ENCODE data around the gene GPBAR1.

- TF ChIP-seq ZNF274 (IDR thresholded peaks at IDR 0.05; ENCODE audit: low read depth, low read length) (no peak), YY1 (IDR thresholded peaks at IDR 0.05; ENCODE audit: insufficient read depth, insufficient read length) (no peak)
These were observed 40.5 kb downstream of the GPBAR1 start for GRCh38 chr2:218301176-218301819.
